GM19193 (cell line): Measurements from ENCODE around the gene BCAS4.
A peak's percentile ranks its signal among the peaks of the same experiment; 100 is the strongest.

Source experiments
- POLR2A ChIP-seq: IDR thresholded peaks from 4 replicates; pipeline ENCODE4 v1.6.1; 2011; ENCODE audit not compliant: insufficient read depth, insufficient read length; ENCODE audit errors: extremely low read depth

BCAS4 gene, protein sequence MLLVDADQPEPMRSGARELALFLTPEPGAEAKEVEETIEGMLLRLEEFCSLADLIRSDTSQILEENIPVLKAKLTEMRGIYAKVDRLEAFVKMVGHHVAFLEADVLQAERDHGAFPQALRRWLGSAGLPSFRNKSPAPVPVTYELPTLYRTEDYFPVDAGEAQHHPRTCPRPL

DNA sequence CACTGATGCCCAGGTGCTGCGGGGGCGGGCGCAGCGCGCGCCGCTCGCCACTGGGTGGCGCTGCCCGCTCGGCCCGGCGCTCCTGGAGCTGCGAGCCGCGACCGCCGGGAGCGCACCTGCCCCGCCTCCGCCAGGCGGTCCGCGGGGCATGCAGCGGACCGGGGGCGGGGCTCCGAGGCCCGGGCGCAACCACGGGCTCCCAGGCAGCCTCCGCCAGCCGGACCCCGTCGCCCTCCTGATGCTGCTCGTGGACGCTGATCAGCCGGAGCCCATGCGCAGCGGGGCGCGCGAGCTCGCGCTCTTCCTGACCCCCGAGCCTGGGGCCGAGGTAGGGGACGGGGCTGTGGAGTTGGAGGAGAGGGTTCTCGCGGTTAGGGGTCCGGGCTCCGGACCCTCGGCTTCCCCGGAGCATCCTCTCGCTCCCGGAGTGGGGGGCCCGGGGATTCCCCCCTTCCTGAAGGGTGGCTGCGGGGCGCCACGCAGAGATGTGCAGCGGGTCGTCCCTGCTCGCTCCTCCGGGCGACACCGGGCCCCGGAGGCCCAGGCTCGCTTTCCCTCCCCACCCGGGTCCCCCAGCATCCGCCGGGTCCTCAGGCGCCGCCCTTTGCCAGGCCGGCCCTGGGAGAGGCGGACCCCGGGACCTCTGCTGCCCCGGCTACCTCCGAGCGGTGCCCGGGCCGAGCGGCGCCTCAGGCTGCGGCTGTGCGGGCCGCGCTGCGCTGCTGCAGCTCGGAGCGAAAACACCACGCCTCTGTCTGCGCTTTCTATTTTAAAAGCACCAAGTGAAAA lies at the start of gene BCAS4:
TSS of gene BCAS4 (plus strand) at position 216 of the 789 bp plus-strand sequence. CDS start at position 239, 23 bp downstream.
- TF ChIP-seq POLR2A, result peak; percentile 72

DNA sequence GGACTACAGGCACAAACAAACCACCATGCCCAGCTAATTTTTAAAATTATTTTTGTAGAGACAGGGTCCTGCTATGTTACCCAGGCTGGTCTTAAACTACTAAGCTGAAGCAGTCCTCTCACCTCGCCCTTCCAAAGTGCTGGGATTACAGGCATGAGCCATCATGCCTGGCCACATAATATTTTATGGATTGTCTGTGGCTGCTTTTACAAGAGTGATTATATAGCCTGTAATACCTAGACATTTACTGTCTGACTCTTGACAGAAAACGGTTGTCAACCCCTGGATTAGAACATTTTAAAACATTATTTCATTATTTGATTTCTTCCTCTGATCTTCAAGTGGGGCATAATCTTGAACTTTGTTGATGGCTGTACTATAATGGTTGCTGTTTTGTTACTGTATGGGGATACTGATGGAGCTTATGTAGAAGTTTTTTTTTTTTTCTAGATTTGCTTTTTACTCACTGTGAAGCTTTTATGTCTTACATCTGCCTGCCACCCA lies 49.2 kb upstream of the BCAS4 start:
- TF ChIP-seq POLR2A, result no peak

DNA sequence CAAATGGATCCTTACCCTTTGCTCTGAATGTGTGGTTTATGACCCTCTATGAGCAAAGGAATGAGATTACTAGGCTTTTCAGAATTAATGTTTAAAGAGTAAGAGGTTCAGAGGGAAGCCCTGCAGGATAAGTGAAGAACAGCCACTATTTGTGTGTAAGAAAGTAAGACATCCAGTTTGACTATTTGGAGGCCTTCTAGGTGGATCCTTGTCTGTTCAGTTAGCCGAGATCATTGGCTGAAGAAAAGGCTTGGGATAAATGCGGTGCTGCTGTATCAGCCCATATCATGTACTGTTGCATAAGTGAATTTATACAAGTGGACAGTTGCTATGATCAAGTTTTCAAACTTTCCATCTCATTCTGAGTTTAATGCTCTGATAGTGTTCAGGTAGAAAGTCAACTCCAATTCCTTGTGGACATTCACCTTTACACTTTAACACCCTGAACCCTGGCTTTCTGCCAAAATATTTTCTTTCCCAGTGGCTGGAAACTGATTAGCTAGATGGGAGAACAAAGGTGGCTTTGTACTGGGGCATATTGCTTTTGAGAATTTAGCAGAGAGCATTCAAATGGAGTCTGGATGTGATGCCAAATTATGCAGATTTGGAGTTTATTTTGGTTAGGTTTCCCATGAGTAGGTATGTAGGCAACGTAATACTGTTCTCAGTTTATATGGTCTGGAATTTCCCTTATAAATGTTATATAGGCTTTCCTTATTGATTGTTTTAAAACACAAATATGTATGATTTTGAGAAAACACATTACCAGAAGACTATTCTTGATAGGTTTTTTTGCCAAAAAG lies 48.5 kb upstream of the BCAS4 start:
- no peak for TF ChIP-seq POLR2A

DNA sequence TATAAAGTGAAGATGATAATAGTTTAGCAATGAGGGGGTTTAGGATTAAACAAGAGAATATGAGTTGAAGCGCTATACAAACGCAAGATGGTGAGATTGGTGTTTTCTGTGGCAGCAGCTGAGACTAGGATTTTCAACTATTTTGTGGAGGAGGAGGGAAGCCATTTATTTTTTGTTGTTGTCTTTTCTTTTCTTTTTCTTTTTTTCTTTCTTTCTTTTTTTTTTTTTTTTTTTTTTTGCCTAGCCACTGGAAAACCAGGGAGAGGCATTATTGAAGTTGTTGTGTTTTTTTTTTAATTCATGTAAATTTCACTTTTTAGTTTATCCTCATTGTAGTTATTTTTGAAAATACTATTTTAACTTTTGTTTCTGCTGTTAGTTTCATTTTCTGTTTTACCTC lies 47.6 kb upstream of the BCAS4 start:
- no peak for TF ChIP-seq POLR2A

DNA sequence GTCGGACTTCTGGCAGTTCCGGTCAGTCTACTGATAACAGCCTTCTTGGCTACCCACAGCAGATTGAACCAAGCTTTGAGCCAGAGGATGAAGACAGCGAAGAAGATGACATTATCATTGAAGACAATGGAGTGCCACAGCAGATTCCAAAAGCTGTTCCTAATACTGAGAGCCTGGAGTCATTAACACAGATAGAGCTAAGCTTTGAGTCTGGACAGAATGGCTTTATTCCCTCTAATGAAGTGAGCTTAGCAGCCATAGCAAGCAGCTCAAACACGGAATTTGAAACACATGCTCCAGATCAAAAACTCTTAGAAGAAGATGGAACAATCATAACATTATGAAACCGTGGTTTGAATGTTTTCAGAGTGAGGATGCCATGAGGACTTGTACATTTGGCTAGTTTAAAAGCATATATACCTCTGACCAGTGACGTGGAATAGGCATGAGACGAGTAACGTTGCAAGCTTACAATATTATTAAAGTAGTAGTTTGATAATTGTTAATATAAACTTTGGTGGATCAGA lies 44.7 kb upstream of the BCAS4 start:
- TF ChIP-seq POLR2A, result no peak

DNA sequence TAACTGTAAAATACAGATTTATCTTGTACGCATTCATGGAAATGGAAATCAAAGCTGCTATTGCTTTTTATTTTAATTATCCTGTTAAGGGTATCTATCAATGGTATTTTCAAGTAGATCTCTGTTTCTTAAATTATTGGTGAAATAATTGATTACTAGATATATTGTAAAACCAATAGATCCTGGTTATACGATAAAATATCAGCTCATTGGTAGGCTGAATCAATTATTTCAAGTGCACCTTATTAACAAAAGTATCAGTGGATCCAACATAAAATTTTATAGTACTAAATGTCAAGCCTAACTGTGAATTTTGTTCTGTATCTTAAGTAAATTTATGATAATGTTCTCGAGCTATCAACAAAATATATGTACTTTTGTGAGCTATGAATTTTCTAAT lies 41.7 kb upstream of the BCAS4 start:
- no peak for TF ChIP-seq POLR2A

DNA sequence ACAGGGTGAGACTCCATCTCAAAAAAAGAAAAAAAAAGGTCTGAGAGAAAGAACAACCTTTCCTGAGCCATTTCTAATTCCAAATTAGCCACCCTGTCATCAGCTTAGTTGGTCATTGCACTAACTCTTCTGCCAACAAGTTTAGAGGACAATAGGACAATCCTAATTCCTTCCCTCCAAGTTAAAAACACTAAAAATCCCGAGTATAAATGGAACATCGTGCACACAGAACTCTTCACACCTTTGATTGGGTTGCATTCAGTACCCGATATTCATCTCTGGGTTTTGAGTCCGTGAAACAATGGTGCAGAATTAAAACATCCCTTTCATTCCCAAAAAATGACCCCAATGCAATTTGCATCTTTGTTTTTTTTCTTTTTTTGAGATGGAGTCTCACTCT lies 40.4 kb upstream of the BCAS4 start:
- TF ChIP-seq POLR2A, result no peak

DNA sequence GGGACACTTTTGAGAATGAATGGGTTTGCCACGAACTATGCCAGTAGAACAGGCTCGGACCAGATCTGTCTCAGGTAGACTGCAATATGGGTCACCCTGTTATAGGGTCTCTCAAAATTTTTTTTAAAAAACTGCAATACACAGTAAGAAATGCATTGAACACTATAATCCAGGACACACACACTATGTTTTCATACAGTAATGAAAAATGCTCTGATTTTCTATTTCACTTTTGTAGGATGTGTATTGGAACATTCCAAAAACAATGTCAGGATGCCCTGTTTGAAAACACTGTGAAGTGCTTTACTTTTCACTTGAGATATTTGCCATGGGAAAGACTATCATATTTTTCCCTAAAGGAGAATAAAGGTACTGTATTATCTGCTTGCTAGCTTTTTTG lies 38.4 kb upstream of the BCAS4 start:
- no peak for TF ChIP-seq POLR2A

DNA sequence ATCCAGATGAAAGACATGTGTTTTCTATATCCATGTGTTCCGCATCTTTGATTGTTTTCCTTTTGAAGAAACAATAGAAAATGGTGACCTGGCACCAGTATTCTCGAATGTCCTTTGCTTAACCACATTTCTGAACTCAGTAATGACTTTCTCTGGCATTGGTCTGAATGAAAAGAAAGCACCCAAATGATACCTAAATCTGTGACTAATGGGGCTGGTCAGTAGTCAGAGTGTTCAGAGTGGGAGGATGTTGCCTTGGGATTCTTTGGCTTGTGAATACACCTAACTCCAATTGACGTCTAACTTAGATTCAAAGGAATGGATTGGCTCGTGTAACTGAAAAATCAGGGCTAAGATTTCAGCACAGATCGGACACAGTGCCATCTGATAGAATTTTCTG lies 36.4 kb upstream of the BCAS4 start:
- no peak for TF ChIP-seq POLR2A

DNA sequence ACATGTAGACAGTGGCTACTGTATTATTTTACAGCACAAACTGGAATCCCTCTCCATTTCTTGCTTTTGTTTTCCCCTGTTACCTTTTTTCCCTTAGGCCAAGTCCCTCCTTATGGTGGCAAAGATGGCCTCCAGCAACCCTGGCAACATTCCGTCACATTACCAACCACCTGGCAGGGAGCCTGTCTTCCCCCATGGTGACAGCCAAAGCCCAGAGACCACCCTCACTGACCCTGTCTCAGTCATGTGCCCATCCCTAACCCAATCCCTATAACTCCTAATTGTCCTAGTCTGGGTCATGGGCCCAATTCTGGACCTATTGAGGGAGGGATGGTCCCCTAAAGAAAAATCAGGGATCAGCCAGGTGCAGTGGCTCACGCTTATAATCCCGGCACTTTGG lies 35.9 kb upstream of the BCAS4 start:
- TF ChIP-seq POLR2A, result no peak

DNA sequence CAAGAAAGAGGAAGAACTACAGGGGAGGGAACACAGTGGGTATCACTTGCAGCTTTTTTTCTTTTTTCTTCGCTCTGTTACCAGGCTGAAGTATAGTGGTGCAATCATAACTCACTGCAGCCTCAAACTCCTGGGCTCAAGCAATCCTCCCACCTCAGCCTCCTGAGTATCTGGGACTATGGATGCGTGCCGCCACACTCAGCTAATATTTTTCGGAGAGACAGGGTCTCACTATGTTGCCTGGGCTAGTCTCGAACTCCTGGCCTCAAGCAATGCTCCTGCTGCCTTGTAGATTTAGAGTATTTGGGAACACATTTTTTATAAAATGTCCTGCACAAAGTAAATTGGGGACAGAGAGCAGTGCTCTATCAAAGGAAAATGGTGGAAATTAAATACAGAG lies 35.2 kb upstream of the BCAS4 start:
- TF ChIP-seq POLR2A, result no peak

DNA sequence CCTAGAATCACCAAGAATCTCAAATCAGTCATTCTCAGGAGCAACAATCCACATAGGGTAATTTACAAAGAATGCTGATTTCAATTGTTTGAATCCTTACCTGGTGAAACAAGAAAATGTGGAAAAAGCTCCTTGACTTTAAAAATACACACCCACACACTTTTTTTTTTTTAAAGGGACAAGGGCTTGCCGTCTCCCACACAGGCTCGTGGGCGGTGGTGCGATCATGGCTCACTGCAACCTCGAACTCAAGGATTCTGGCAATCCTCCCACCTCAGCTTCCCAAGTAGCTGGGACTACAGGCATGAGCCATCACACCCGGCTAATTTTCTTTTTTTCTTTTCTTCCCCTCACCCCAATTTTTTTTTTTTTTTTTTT lies 32.8 kb upstream of the BCAS4 start:
- no peak for TF ChIP-seq POLR2A

DNA sequence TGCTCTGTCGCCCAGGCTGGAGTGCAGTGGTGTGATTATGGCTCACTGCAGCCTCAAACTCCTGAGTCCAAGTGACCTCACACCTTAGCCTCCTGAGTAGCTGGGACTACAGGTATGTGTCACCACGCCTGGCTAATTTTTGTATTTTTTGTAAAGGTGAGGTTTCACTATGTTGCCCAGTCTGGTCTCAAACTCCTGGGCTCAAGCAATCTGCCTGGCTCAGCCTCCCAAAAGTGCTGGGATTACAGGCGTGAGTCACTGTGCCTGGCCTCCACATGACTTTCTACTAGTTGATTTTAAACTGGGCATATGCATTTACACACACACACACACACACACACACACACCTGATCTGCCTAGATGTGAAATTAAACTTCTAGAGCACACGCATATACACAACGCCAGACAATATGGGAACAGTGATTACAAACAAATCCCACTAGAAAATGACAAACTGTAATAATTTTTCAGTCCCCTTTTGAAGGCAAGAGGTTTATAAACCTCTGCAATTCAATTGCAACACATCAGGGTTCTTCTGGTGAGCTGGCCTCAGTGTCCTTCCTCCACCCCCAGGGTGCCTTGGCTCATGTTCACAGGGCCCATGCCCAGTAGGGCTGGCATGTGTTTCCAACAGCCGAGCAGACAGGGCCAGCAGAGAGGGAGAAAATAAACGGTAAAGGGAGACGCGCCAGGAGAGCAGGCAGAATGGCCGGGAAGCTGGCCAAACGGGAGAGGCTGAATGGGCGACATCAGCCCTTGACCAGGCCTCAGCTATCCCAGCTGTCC lies 32.2 kb upstream of the BCAS4 start:
- TF ChIP-seq POLR2A, result no peak

DNA sequence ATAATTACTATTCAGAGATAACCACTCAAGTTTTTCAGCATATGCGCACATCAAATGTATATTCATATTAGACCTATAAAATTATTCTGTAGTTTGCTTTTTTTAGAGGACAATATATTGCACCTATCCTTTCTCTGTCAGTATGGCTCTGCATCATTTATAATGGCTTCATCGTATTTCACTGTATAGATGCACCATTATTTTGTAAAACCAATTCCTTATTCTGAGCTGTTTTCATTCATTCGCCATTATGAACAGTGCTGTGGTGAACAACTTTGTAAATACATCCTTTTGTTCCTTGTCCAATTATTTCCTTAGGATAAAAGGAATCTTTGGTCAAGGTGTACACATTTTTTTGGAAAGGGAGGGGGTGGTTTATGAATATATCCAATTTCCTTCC lies 29.2 kb upstream of the BCAS4 start:
- no peak for TF ChIP-seq POLR2A

DNA sequence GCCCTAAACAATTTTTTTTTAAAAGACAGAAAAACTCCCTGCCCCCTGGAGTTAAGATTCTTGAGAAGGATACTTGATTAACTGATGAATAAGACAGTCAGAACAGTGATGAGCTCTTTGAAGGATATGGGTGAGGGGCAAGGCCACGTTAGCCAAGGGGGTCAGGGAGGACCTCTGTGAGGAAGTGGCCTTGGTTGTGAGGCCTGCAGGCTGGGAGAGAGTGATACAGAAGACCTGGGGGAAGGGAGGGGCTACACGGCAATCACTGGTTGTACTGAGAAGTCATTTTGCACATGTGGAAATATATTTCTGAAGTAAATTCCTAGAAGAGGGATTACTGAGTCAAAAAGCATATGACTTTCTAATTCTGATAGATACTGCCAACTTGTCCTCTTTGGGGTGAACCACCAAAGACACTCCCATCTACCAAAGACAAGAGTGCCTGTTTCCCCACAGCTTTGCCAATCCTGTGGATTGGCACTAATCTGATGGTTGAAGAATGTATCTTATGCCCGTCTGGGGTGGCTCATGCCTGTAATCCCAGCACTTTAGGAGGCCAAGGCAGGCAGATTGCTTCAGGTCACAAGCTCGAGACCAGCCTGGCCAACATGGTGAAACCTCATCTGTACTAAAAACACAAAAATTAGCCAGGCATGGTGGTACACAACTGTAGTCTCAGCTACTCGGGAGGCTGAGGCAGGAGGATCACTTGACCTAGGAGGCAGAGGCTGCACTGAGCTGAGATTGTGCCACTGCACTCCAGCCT lies 22.3 kb upstream of the BCAS4 start:
- TF ChIP-seq POLR2A, result no peak

DNA sequence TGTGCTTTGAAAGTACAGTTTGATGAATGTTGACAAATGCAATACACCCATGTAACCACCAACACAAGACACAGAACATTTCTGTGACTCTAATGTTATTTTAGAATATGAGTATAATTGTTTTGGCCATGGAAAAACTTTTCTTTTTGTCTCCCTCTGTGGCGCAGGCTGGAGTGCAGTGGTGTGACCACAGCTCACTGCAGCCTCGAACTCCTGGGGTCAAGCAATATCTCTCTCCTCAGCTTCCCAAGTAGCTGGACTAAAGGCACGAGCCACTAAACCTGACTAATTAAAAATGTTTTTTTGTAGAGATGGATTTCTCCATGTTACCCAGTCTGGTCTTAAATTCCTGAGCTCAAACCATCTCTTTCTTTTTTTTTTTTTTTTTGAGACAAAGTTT lies 20.3 kb upstream of the BCAS4 start:
- TF ChIP-seq POLR2A, result no peak
